SK-MEL-5 (cell line): ENCODE data around the gene CIRBP. TPM values are rescaled to one million over a fixed set of nuclear protein-coding genes. Genes with fewer than 3 reads are reported as not detected.

Experiments
- DNase-seq: peaks from one replicate; pipeline ENCODE4 v3.0.0-alpha.2; 2016; ENCODE audit warnings: low read depth, low spot score
- in situ Hi-C: cut with HindIII; loops from 2 replicates; pipeline ENCODE4 v1.10.0; 2016; ENCODE audit warnings: low sequenced_read_pairs, high pct_unique_total_duplicates, low pct_unique_long_range_greater_than_20kb
- total RNA-seq: library from RNA; depleted of rRNA; stranded (reverse); fragments of >200 nt; shearing (Covaris generic); gene quantifications from 2 replicates; pipeline ENCODE4 v1.2.3, GENCODE V29; 2014; rRNA removed

CIRBP gene
- total RNA-seq, 1 experiment from 2014 or later = 93.9 TPM

- in situ Hi-C loops = no loop called here
- no peak for DNase-seq
Measured at GRCh38 chr19:1322198-1322981, 53.3 kb downstream of the CIRBP start.

GRCh38 chr19:1324249-1324805 lies 55.2 kb downstream of the CIRBP start:
- in situ Hi-C loops = no loop called here
- no peak for DNase-seq

Other genes with a start within 250 kb of the CIRBP start
- gene TMEM259, start 248.2 kb upstream of the CIRBP start, total RNA-seq = 44.8 and 51.8 TPM in 2 replicates
- not detected in 2 replicates for gene RNU6-2, start 247.8 kb upstream of the CIRBP start, total RNA-seq
- 11.7 and 12.1 TPM in 2 replicates for gene CNN2, start 242.7 kb upstream of the CIRBP start, total RNA-seq
- gene ABCA7, start 229.2 kb upstream of the CIRBP start, total RNA-seq = 2.3 and 3.3 TPM in 2 replicates
- gene ARHGAP45, start 202.2 kb upstream of the CIRBP start, total RNA-seq = 3.3 and 4.9 TPM in 2 replicates
- 132 and 150 TPM in 2 replicates for gene POLR2E, start 174.0 kb upstream of the CIRBP start, total RNA-seq
- gene GPX4, start 165.3 kb upstream of the CIRBP start, total RNA-seq = 252 and 258 TPM in 2 replicates
- 18.8 and 21.1 TPM in 2 replicates for gene SBNO2, start 95.1 kb upstream of the CIRBP start, total RNA-seq
- 44.2 and 47.8 TPM in 2 replicates for gene STK11, start 63.6 kb upstream of the CIRBP start, total RNA-seq
- 2.3 and 3.7 TPM in 2 replicates for gene CBARP, start 31.3 kb upstream of the CIRBP start, total RNA-seq
- 30.3 and 36.6 TPM in 2 replicates for gene ATP5F1D, start 27.6 kb upstream of the CIRBP start, total RNA-seq
- gene MIDN, start 20.7 kb upstream of the CIRBP start, total RNA-seq = 4.6 and 8.8 TPM in 2 replicates
- gene FAM174C, start 6.2 kb downstream of the CIRBP start, total RNA-seq = 81.1 and 89.7 TPM in 2 replicates
- 0.37 and 1.5 TPM in 2 replicates for gene EFNA2, start 16.5 kb downstream of the CIRBP start, total RNA-seq
- gene NDUFS7, start 114.6 kb downstream of the CIRBP start, total RNA-seq = 44.2 and 59.3 TPM in 2 replicates
- 16.4 and 21.6 TPM in 2 replicates for gene GAMT, start 132.2 kb downstream of the CIRBP start, total RNA-seq
- gene DAZAP1, start 138.3 kb downstream of the CIRBP start, total RNA-seq = 65.5 and 71.7 TPM in 2 replicates
- gene RPS15, start 169.1 kb downstream of the CIRBP start, total RNA-seq = 1,300 and 1,363 TPM in 2 replicates
- 1.8 and 2.0 TPM in 2 replicates for gene APC2, start 180.8 kb downstream of the CIRBP start, total RNA-seq
- gene C19orf25, start 209.9 kb downstream of the CIRBP start, total RNA-seq = 18.6 and 20.0 TPM in 2 replicates
- 1.9 TPM in 2 replicates for gene PCSK4, start 221.0 kb downstream of the CIRBP start, total RNA-seq
- gene REEP6, start 221.8 kb downstream of the CIRBP start, total RNA-seq = 3.2 and 4.5 TPM in 2 replicates
- gene ADAMTSL5, start 243.7 kb downstream of the CIRBP start, total RNA-seq = 2.8 and 4.4 TPM in 2 replicates